RPMI7951 (cell line): Measurements from ENCODE around the gene TTYH3. TPM values are rescaled to one million over a fixed set of nuclear protein-coding genes. Genes with fewer than 3 reads are reported as not detected.

Source experiments
- DNase-seq: peaks from one replicate; pipeline ENCODE4 v3.0.0-alpha.2; 2012; ENCODE audit warnings: low read depth
- total RNA-seq: library from RNA; depleted of rRNA; stranded (reverse); fragments of >200 nt; shearing (Covaris generic); gene quantifications from 2 replicates; pipeline ENCODE4 v1.2.3, GENCODE V29; 2014

The TTYH3 gene
- total RNA-seq, 1 experiment from 2014 or later = 20.5 TPM

DNA sequence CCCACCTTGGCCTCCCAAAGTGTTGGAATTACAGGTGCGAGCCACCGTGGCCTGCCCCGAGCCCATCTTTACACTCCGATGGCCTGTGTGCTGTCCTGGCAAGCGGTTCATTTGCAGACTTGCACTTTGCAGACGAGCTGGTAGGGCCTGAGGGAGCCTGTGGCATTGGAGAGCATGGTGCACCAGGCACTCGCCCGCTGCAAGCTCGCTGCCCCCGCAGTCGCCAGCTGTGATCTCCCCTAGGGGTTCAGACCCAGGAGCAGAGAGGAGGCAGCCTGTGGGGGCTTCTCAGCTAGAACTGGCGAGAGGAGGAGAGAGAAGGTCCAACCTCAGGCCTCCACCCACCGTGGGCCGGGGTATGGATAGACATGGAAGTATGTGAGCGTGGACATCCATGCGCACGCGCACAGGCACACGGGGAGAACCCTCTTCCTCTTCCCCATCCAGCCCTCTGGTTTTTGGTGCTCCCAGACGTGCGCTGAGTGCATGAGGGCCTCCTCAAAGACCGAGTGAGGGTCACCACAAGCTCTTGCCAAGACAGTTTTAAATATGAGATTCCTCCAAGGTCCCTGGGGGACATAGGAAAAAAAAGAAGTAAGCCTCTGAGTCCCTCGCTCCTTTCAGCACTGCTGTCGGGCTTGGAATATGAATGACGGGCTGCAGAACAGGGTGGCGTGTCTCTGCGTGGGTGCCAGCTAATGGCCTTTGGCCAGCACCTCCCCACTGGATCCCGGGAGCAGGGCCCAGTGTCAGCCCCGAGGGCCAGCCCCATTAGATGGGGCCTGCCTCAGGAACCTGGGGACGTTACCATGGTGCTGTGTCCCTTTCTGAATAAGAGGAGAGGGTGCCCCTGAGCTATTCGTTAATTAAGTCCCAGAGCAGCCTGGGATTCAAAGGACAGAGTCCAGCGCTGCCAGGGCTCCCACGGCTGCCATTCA, 15.1 kb upstream of the TTYH3 start:
- no peak for DNase-seq

DNA sequence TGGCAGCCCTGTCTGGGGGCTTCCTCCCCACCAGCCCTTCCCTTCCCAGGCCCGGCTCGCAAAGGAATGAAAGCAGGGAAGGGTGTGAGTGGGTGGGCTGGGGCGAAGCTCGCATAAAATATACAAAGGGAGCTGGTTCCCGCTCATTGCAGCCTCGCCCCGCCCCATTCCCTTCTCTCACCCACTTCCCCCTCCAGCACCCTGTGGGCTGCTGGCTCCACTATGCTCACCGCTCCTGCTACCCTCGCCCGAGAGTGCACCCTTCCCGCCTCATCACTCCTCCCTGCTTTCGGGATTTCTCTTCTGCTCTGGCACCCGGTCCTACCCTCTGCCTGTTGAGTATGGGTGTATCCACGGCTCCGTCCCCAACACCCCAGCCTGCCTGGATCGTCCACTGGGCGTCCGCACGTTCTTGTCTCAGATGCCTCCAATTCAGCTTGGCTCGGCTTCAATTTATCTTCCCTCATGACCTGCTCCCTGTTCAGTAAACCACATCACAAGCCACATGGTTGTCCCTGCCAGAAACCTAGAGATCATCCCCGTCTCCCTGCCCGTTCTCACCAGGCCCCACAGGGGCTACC, 14.4 kb upstream of the TTYH3 start:
- peak; percentile 67 for DNase-seq

DNA sequence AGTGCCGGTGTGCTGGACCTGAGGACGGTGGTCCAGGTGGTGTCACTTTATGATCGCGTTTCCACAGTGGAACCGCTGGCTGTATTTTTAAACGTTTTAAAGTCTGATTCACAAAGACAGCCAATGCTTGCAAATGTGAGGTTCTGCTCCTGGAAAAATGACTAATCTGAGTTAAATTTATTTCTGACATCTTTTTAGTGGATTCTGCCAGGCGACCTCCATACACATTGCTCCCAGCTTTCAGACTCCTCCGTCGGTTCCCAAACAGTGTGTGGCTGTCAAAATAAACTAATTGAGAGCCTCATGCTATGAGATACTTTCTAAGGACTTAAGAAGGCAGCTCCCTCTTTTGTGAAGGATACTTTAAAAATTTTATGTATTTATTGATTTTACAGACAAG, 12.7 kb upstream of the TTYH3 start:
- DNase-seq = peak; percentile 50

DNA sequence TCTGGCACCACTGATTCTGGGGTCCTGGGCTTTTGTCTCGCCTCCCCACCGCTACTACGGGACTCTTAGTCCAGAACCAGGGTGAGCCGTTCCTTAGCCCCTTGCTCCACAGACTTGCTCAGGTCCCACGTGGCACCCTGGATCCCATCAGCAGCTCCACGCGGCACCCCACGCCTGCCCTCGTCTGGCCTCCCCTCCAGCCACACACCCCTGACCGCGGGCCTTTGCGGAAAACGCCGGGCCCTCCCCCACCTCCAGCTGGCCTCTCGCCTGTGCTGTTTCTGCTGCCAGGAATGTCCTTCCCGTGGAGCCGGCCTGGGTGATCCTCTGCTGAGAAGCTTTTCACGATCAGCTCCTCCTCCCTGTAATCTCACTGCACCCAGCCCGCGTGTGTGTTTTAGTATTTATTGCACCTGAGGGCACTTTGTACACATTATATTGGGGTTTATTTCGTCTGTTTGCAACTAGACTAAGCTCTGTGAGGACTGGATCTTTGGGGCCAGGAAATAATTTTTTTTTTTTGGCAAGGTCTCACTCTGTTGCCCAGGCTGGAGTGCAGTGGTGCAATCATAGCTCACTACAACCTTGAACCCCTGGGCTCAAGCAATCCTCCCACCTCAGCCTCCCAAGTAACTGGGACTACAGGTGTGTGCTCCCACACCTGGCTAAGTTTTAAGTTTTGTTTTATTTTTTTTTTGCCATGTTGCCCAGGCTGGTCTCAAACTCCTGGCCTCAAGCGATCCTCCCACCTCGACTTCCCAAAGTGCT, 10.5 kb upstream of the TTYH3 start:
- DNase-seq = peak; percentile 53

DNA sequence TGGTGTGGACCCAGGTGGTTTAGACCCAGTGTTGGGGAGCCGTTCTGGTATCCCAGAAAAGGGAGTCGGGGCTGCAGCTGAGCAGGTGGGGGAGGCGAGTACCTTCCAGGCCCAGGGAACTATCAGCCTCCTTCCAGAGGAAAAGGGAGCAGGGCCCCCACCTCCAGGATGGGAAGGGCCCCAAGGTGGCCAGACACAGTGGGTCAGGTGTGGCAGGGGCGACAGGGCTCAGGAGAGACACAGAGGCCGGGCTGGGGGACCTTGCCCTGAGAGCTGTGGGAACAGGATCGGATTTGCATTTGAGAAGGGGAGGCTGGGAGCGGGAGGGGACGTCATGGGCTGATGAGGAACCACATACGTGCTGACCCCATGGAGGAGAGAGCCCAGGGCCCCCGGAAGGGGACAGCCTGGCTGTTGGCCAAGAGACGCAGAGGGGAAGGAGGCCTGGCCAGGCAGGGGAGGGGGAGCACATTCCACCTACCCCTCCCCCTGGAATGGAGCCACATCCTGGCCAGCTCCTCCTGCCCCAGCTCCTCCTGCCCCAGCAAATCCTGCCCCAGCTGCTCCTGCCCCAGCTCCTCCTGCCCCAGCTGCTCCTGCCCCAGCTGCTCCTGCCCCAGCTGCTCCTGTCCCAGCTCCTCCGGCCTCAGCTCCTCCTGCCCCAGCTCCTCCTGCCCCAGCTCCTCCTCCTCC, 9.7 kb upstream of the TTYH3 start:
- DNase-seq = no peak

DNA sequence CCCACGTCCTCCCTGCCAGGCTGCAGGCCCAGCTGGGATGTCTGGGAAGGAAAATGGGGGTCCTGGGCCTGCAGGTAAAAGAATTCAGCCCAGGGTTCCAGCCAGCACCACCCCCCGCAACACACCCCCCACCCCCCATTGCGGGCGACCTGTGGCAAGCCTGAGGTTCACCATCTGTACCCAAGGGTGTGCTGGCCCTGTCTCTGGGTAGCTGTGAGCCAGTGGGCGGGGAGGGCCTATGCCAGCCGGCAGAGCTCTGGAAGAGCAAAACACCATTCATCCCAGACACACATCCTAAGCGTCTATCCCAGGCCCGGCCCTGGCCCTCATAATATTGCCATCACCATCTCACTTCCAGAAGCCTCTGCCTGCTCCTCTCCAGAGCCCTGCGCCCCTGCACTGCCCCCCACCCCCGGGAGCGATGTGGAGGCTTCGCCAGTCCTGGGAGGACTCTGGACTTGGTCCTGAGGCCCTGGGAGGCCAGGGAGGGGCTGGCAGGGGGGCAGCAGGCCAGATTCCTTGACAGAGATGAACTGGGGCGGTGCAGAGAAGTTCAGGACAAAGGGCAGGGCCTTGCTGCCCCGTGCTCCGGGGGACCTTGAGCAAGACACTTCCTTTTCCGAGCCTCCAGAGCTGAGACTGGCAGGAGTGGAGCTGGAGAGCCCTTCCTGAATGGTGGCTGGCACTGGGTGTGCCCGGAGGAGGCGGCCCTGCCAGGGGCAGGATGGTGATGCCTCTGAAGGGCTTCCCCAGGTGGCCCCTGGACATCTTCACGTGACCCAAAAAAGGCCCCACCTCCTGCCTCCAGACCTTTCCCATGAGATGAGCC, 8.7 kb upstream of the TTYH3 start:
- no peak for DNase-seq

DNA sequence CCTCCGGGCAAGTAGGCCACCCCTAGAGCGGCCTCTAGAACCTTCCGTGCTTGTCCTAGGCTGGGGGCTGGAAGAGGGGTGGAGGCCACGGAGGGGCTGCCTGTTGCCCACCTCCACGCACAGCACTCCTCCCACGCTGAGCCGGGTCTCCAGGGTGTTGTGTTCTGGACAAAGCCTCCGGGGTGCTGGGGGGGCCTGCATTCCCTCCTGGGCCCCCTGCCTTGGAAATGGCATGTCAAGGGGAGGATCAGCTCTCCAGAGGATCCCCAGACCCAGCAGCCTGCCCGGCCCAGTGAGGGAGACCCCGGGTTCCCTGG, 8.1 kb upstream of the TTYH3 start:
- DNase-seq = no peak

DNA sequence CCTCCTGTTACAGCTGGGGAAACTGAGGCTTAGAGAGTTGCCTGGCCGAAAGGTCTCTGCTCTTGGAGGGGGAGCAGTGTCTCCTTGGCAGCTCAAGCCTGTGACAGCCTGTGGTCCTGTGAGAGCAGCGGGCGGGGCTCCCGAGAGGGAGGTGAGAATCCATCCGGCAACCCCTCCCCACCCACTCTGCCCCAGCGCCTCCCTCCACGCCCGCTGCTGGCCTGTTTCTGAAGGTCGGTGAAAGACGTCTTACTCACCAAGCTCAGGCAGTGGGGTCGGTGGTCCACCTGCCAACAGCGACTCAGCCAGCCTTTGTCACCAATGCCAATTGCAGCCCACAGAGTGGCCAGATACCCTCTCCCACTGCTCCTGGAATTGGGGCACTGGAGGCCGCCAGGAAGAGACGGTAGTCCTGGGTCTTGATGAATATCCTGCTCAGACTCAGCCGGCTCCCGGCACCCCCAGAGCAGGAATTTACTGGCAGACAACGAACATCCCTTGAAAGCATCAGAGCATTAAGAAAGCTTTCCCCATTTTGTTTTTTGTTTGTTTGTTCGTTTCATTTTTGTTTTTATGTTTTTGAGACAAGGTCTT, 7.4 kb upstream of the TTYH3 start:
- no peak for DNase-seq

DNA sequence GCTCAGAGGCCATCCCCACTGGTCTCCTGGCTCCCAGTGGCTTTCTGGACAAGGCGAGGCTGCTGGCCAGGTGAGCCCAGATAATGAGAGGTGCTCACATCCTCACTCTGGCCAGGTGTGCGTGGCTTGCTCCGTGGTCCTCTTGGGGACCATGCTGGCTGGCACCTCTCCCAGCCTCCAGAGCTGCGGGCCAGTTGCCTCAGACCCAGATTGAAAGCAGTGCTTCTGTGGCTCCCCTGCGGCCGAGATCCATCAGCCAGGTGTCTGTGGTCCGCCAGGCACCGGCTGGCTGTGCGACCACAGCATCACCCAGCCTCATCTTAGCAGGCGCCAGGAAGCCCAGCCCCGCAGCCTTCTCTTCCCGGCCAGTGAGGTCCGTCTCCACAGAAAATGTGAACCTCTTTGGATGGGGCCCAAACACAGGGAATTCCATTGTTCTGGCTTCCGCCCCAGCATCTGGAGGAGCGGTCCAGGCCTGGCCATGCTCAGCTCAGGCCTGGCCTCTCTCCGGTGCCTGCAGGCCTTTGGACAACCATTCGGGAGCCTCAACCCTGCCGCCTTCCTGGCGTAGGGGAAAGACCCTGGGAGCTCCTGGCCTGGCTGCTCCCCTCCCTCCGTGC, 5.2 kb upstream of the TTYH3 start:
- DNase-seq = peak; percentile 79

DNA sequence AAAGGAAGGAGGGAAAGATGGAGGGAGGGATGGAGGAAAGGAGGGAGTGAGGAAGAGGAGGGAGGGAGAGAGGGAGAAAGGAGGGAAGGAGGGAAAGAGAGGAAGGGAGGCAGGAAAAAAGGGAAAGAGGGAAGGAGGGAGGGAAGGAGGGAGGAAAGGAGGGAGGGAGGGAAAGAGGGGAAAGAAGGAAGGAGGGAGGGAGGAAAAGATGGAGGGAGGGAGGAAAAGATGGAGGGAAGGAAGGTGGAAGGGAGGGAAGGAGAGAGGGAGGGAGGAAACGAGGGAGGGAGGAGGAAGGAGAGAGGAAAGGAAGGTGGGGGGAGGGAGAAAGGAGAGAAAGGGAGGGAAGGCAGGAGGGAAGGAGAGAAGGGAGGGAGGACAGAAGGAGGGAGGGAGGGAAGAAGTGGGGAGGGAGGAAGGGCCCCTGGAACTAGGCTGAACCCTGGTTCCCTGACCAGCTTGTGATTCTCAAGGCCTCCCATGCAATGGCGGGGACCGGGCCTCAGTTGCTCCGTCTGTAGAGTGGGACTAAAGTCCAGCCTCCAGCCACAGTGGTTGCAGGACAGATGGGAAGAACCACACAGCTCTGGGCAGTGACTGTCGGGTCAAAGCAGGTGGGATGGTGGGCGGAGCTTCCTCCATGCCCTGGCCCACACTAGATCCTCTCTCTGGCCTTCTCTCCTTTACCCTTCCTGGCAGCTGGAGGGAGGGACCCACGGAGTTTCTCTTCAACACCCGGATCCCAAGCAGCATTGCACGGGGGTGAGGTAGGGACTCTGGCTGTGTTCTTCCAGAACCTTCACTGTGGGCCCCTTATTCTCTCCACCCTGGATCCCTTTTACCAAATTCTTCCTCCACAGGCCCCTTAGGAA, 4.3 kb upstream of the TTYH3 start:
- no peak for DNase-seq

DNA sequence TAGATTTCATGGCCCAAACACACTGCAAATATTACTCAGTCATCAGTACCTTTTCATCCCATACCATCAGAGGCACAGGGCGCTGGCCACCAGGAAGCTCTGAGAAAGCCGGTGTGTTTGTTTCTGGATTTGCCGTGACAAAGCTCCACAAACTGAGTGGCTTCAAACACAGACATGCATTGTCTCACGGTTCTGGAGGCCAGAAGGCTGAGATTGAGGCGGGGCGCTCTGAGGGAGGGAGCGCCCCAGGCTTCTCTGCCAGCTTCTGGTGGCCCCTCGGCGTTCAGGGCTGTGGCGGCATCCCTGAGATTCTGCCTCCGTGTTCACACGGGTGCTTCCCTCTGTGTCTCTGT, 3.7 kb upstream of the TTYH3 start:
- no peak for DNase-seq

DNA sequence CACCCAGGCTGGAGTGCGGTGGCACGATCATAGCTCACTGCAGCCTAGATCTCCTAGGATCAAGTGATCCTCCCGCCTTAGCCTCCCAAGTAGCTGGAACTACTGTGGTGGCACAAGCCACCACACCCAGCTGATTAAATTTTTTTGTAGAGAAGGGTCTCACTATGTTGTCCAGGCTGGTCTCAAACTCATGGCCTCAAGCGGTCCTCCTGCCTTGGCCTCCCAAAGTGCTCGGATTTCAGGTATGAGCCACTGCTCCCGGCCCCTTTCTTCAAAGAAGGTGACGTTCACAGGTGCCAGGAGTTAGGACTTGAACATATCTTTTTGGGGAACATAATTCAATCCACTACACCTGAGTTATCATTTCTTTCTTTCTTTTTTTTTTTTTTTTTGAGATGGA, 2.9 kb upstream of the TTYH3 start:
- no peak for DNase-seq

DNA sequence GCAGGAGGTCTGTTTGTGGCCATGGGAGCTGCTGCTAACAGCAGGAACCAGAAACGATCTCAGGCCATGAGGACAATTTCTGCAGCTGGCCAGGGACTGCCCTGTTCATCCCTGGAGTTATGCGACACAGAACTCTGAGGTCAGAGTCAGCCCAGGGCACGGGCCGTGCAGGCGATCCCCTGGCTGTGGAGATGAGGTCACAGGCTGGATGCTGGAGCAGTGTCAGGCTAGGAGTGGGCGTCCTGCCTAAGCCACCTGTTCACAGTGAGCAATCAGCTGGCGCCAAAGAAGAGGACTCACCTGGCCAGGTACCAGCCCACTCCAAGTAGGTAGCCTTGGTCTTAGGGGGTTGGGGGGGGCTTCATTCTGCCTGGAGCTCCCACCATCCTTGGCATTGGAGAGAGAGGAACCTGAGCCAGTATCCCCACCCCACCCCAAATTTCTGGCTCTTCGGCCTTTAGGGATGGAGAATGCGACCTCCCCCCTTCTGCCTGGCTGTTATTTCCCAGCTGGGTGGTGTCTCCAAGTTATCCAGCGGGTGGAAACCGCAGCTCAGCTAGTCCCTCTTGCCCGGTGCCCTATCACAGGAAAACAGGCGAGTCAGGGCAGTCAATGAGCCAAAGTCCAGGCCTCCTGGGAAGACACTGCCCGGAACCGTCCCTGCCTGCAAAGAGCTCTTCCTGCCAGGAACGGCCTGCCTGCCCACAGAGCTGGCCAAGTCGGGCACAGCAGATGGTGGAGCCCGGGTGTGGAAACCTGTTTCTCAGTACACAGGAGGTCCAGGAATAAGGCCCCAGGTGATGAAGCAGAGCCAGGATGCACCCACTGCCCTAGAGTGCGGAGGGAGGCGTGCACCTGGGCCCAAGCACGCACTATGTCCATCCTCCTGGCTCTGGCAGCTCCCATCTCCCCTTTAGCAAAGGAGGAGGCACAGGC, 1.8 kb upstream of the TTYH3 start:
- DNase-seq = no peak

DNA sequence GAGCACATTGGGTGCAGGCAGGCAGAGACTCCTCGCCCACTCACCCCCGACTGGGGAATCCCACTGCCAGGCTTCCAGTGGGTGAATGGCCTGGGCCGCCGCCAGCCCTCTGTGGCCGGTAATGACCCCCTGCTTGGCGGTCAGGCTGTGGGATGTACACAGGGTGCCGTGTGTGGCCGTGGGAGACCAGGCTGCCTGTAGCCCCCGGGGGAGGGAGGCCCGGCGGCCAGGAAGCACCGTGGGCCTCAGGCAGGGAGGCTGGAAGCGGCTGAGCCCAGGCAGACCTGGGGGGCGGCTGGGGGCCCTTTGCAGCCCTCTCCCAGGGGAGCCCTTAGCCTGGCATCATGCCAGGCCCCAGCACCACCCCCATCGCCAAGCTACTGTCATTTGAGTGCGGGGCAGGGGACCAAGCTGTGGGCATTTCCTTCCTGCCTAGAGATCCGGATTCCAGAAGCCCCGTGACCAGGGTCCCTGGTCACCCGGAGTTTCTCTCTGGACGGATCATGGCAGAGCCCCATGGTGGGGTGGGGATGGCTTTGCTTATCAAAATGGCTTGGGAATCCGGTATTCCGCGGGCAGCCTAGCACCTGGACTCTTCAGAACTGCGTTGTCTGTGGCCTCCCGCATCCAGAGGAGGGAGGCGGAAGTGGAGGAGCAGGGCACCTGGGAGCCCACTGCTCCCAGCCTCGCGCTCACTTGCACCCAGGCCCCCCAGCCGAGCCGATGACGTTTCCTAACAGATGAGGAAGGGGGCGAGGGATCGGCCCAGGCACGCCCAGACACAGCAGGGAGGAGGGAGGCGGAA, 1.1 kb downstream of the TTYH3 start:
- DNase-seq = peak; percentile 95

DNA sequence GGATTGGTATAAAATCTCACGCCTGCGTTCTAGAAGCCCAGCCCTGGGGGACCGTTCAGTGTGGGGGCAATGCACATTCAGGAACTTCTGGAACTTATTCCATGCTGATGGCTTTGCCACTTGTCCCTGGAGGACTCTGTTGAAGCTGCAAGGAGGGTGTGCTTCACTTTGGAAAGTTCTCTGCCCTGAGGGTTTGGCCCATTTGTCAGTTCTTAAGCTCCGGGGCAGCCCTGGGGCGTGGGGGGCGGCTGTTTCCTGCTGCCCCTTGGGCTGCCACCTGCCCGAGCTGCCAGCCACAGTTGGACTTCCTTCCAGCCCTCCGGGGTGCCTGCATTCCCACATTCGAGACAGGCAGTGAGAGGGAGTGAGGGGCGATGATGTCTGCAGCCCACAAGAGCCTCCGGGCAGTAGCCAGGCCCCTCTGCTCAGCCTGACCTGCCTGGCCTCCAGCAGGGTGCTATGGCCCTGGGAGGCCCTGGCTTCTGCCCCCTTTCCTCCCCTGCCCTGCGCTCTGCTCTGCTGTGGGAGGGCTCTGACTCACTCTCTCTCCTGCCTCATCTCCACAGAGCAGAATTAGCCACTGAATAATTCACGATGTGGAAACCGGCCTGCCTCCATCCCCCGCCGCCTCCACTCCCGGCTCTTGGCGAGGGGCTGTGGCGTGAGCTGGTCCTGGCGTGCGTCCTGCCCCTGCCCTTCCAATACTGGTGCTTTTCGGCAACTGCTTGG, 1.9 kb downstream of the TTYH3 start:
- peak; percentile 96 for DNase-seq

DNA sequence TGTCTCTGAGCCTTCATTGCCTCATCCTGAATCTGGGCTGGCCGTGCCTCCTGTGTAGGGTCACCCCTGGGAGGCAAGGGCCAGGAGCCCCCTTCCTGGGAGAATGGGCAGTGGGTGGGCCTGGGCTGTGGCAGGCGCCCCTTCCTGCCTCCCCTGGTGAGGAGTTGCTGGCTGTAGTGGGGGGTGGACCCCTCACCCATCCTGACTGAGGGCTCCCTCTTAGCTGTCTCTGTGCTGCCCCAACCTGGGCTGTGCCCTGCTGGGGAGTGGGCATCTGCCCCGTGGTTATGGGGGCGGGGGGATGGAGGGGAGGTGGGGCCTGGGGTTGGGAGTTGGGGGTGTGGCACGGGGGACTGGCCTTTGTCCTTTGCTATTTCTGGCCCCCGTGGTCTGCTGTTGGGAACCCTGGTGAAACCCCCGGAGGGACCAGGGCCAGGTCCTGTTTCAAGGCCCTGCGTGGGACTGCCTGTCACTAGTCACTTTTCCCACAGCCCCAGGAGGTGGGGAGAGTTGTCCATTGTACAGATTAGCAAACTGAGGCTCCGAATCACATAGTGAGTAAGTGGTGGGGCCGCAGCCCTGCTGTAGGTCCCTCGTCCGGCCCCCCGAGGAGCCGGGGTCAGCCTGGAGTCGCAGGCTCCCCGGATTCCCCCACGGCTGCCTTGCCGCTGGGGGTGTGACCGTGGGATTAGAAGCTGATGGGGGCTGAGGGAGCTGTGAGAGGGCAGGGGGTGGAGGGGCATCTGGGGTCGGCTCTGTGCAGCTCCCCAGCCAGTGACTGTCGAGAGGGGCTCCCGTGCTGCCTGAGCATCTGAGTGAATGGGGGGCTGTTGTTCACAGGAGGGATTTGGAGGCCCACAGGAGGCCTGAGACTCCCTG, 2.7 kb downstream of the TTYH3 start:
- no peak for DNase-seq
